Neural progenitor cell (in vitro differentiated cells): ENCODE data around the gene CCDC141. TPM values are rescaled to one million over a fixed set of nuclear protein-coding genes. Genes with fewer than 3 reads are reported as not detected.

Experiments
- DNase-seq: peaks from one replicate; pipeline ENCODE4 v3.0.0-alpha.2; 2016; ENCODE audit warnings: low spot score
- H2AFZ ChIP-seq: fragments of 200-600 bp; sonication (generic); replicated peaks from 2 replicates; pipeline ENCODE4 v1.6.1; 2016; ENCODE audit warnings: antibody characterized with exemption
- H3F3A ChIP-seq: fragments of 200-600 bp; sonication (generic); 2 replicates; pipeline ENCODE4 v1.6.1; 2016; ENCODE audit warnings: antibody characterized with exemption, low read depth
- H3K27ac ChIP-seq: fragments of 200-600 bp; sonication (generic); 2 replicates; pipeline ENCODE4 v1.5.1; 2016; ENCODE audit warnings: mild to moderate bottlenecking
- H3K27me3 ChIP-seq: fragments of 200-600 bp; sonication (generic); 2 replicates; pipeline ENCODE4 v1.6.1; 2016; ENCODE audit warnings: mild to moderate bottlenecking, moderate library complexity
- H3K36me3 ChIP-seq: fragments of 200-600 bp; sonication (generic); 2 replicates; pipeline ENCODE4 v1.5.1; 2016
- H3K4me1 ChIP-seq: fragments of 200-600 bp; sonication (generic); 2 replicates; pipeline ENCODE4 v1.6.1; 2016; ENCODE audit warnings: mixed run types
- H3K4me2 ChIP-seq: fragments of 200-600 bp; sonication (generic); 2 replicates; pipeline ENCODE4 v1.6.1; 2016
- H3K4me3 ChIP-seq: fragments of 200-600 bp; sonication (generic); 2 replicates; pipeline ENCODE4 v1.5.1; 2016
- H3K79me2 ChIP-seq: fragments of 200-600 bp; sonication (generic); 2 replicates; pipeline ENCODE4 v1.6.1; 2016; ENCODE audit warnings: low read depth
- H3K9ac ChIP-seq: fragments of 200-600 bp; sonication (generic); 2 replicates; pipeline ENCODE4 v1.6.1; 2016
- H3K9me3 ChIP-seq: fragments of 200-600 bp; sonication (generic); 2 replicates; pipeline ENCODE4 v1.5.1; 2016; ENCODE audit warnings: low read depth
- H4K20me1 ChIP-seq: fragments of 200-600 bp; sonication (generic); 2 replicates; pipeline ENCODE4 v1.6.1; 2016; ENCODE audit warnings: low read depth
- H3K27ac Mint-ChIP-seq: 3 replicates; pipeline ENCODE4 v1.8.0; 2021; ENCODE audit warnings: mixed read lengths
- H3K27me3 Mint-ChIP-seq: 2 replicates; pipeline ENCODE4 v1.8.0; 2022; ENCODE audit warnings: low read depth, mild to moderate bottlenecking, inconsistent platforms, moderate library complexity, mixed read lengths; ENCODE audit not compliant: insufficient read depth
- H3K36me3 Mint-ChIP-seq: 3 replicates; pipeline ENCODE4 v1.8.0; 2021; ENCODE audit warnings: mixed read lengths
- H3K4me1 Mint-ChIP-seq: 3 replicates; pipeline ENCODE4 v1.8.0; 2021; ENCODE audit warnings: mixed read lengths
- H3K4me3 Mint-ChIP-seq: 3 replicates; pipeline ENCODE4 v1.8.0; 2021; ENCODE audit warnings: mild to moderate bottlenecking, moderate library complexity, mixed read lengths
- H3K9me3 Mint-ChIP-seq: 3 replicates; pipeline ENCODE4 v1.8.0; 2020; ENCODE audit warnings: mixed read lengths
- CTCF ChIP-seq: fragments of 200-600 bp; sonication (generic); IDR thresholded peaks from 2 replicates; pipeline ENCODE4 v1.5.1; 2017; ENCODE audit warnings: antibody characterized with exemption, mild to moderate bottlenecking
- EZH2 ChIP-seq: fragments of 200-600 bp; sonication (generic); IDR thresholded peaks from 2 replicates; pipeline ENCODE4 v1.6.1; 2017; ENCODE audit warnings: antibody characterized with exemption, mild to moderate bottlenecking, moderate library complexity
- EZH2phosphoT487 ChIP-seq: fragments of 200-600 bp; sonication (generic); IDR thresholded peaks from 2 replicates; pipeline ENCODE4 v1.6.1; 2017; ENCODE audit warnings: antibody characterized with exemption
- total RNA-seq: library from RNA; depleted of rRNA; stranded (reverse); fragments of >200 nt; gene quantifications from 2 replicates; pipeline ENCODE4 v1.2.3, GENCODE V29; 2015; ENCODE audit warnings: low replicate concordance

Gene CCDC141
- total RNA-seq, 1 donor from 2014 or later, result 1.8 TPM

DNA sequence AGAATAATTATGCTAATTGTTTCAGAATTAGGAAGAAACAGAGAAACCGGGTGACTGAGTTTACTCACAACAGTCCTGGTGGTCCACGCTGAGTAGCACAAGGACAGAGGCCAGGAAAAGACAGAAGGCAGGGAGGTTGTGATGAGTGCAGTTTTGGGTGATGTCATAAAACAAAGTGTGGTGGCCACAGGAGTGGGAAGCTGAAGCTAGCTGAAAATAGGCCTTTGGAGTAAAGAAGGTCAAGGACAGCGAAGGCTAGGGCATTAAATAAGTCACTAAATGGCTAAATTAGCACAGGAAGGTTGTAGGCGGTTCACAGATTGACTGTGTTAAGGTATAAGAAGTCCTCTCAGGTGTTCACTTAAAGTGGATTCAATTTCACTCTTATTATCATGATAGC is 121.9 kb downstream of the CCDC141 start:
- H3K4me1 Mint-ChIP-seq, result peaks cover 7% of the 10 kb centered on the region
- Histone ChIP-seq H3K79me2 (no peaks in the 10 kb centered on the region), H3K36me3 (no peaks in the 10 kb centered on the region), H2AFZ (no peak overlapping the region), H3K4me2 (no peak overlapping the region), H3K4me3 (no peak overlapping the region), H3K27ac (no peak overlapping the region), H3K9ac (no peak overlapping the region), H3K4me1 (peaks cover 17% of the 10 kb centered on the region), H3K27me3 (no peaks in the 10 kb centered on the region), H3K9me3 (peaks cover 13% of the 10 kb centered on the region), H4K20me1 (no peaks in the 10 kb centered on the region), H3F3A (no peaks in the 10 kb centered on the region)
- H3K9me3 Mint-ChIP-seq, result peaks cover 11% of the 10 kb centered on the region
- H3K4me3 Mint-ChIP-seq, result no peak overlapping the region
- H3K36me3 Mint-ChIP-seq, result peaks cover 2% of the 10 kb centered on the region
- no peak overlapping the region for H3K27ac Mint-ChIP-seq
- H3K27me3 Mint-ChIP-seq, result peaks cover 4% of the 10 kb centered on the region
- TF ChIP-seq EZH2, result no peak
- TF ChIP-seq CTCF, result no peak
- TF ChIP-seq EZH2phosphoT487, result no peak
- no peak for DNase-seq

DNA sequence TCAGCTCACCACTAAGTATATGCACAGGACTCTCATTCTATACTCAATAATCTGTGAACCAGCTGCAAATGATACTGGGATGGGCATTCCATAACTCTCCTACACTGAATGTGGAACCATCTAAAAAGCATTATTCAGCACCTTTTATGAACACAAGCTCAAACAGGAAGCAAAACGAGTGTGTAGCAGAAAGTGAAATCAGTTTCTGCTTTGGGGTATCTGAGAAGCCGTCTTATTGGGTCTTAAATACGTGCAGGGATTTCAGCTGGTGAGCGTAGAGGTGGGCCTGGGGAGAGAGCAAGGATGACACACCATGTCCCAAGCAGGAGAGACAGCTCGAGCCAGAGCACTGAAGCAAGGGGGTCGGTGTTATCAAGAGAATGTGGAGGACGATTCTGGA is 122.8 kb downstream of the CCDC141 start:
- TF ChIP-seq EZH2phosphoT487 (no peak), EZH2 (no peak), CTCF (no peak)
- Histone ChIP-seq H3K9me3 (peaks cover 13% of the 10 kb centered on the region), H4K20me1 (no peaks in the 10 kb centered on the region), H3K9ac (no peak overlapping the region), H3K79me2 (no peaks in the 10 kb centered on the region), H3K4me1 (peaks cover 17% of the 10 kb centered on the region), H2AFZ (no peak overlapping the region), H3K27ac (no peak overlapping the region), H3K27me3 (no peaks in the 10 kb centered on the region), H3K36me3 (no peaks in the 10 kb centered on the region), H3F3A (no peaks in the 10 kb centered on the region), H3K4me2 (no peak overlapping the region), H3K4me3 (no peak overlapping the region)
- no peak for DNase-seq
- H3K27ac Mint-ChIP-seq, result no peak overlapping the region
- H3K27me3 Mint-ChIP-seq, result peaks cover 4% of the 10 kb centered on the region
- H3K36me3 Mint-ChIP-seq, result peaks cover 2% of the 10 kb centered on the region
- H3K4me3 Mint-ChIP-seq, result no peak overlapping the region
- peaks cover 7% of the 10 kb centered on the region for H3K4me1 Mint-ChIP-seq
- H3K9me3 Mint-ChIP-seq, result peaks cover 11% of the 10 kb centered on the region

- Histone ChIP-seq H4K20me1 (no peaks in the 10 kb centered on the region), H3K9ac (no peak overlapping the region), H3K4me1 (peaks cover 17% of the 10 kb centered on the region), H3K27me3 (no peaks in the 10 kb centered on the region), H3F3A (no peaks in the 10 kb centered on the region), H3K4me3 (no peak overlapping the region), H2AFZ (no peak overlapping the region), H3K9me3 (no peaks in the 10 kb centered on the region), H3K4me2 (no peak overlapping the region), H3K36me3 (no peaks in the 10 kb centered on the region), H3K79me2 (no peaks in the 10 kb centered on the region), H3K27ac (no peak overlapping the region)
- peaks cover 7% of the 10 kb centered on the region for H3K4me1 Mint-ChIP-seq
- no peak for DNase-seq
- H3K27ac Mint-ChIP-seq, result no peak overlapping the region
- H3K9me3 Mint-ChIP-seq, result no peaks in the 10 kb centered on the region
- peaks cover 4% of the 10 kb centered on the region for H3K27me3 Mint-ChIP-seq
- no peak for TF ChIP-seq EZH2phosphoT487
- no peak for TF ChIP-seq EZH2
- TF ChIP-seq CTCF, result no peak
- H3K4me3 Mint-ChIP-seq, result no peak overlapping the region
- H3K36me3 Mint-ChIP-seq, result peaks cover 2% of the 10 kb centered on the region
Measured at GRCh38 chr2:178924817-178925216, 125.1 kb downstream of the CCDC141 start.
